Measurements from ENCODE around the gene GAPDH. TPM values are rescaled to one million over a fixed set of nuclear protein-coding genes. Genes with fewer than 3 reads are reported as not detected.
"Not testable (repeated sequence)": the region's sequence is repeated elsewhere in the genome, so short reads cannot be mapped to it uniquely, and the experiment has no call there.

Gene GAPDH
- total and polyA plus RNA-seq, 2 donors (not counting 1 experiment from before 2014, with no cell fraction given), result 6,255 to 8,983 TPM

- H3K9ac ChIP-seq (ENCODE audit: insufficient read depth, low read length); H2AFZ ChIP-seq (ENCODE audit: low read length); H3K27me3 ChIP-seq (ENCODE audit: control insufficient read depth, insufficient read depth, low read length); H4K20me1 ChIP-seq (ENCODE audit: control insufficient read depth, extremely low read depth, insufficient read depth, low read length); H3K9me3 ChIP-seq (ENCODE audit: control insufficient read depth, insufficient read depth, low read depth, low read length): not testable (repeated sequence)
- peak; percentile 76 to 87 for DNase-seq (ENCODE audit: low read depth in 2 of 2)
- Histone ChIP-seq H3K4me3 (replicated peaks in 1 of 4; ENCODE audit: control extremely low read depth in 1 of 4, insufficient read depth in 1 of 4, low read depth in 3 of 4, low read length in 4 of 4) (peak overlapping the region in 1 of 4 experiments; percentile 98), H3K4me2 (ENCODE audit: extremely low read depth, insufficient read depth, low read length) (peak overlapping the region; percentile 37), H3K27ac (ENCODE audit: insufficient read depth, low read length) (peak overlapping the region; percentile 98), H3K36me3 (ENCODE audit: control insufficient read depth, insufficient read depth, low read length) (peaks cover 37% of the 10 kb centered on the region), H3K79me2 (ENCODE audit: control insufficient read depth, insufficient read depth, low read length) (peaks cover 52% of the 10 kb centered on the region), H3K4me1 (ENCODE audit: control insufficient read depth, extremely low read depth, insufficient read depth, low read length) (peaks cover 24% of the 10 kb centered on the region)
- peak; percentile 70 to 77 for TF ChIP-seq CTCF (conservative IDR thresholded peaks at IDR 0.05 in 1 of 2, IDR thresholded peaks at IDR 0.05 in 1 of 2; ENCODE audit: low read depth in 1 of 2, low read length in 2 of 2)
Measured at GRCh38 chr12:6537580-6538419, 3.5 kb downstream of the GAPDH start.

GRCh38 chr12:6538420-6539313, 4.3 kb downstream of the GAPDH start:
- Histone ChIP-seq H3K4me1 (ENCODE audit: control insufficient read depth, extremely low read depth, insufficient read depth, low read length) (peaks cover 19% of the 10 kb centered on the region), H3K36me3 (ENCODE audit: control insufficient read depth, insufficient read depth, low read length) (peaks cover 40% of the 10 kb centered on the region), H2AFZ (ENCODE audit: low read length) (no peak overlapping the region), H3K27ac (ENCODE audit: insufficient read depth, low read length) (peak overlapping the region; percentile 98), H3K9ac (ENCODE audit: insufficient read depth, low read length) (no peak overlapping the region), H3K27me3 (ENCODE audit: control insufficient read depth, insufficient read depth, low read length) (no peaks in the 10 kb centered on the region), H3K4me2 (ENCODE audit: extremely low read depth, insufficient read depth, low read length) (no peak overlapping the region), H4K20me1 (ENCODE audit: control insufficient read depth, extremely low read depth, insufficient read depth, low read length) (no peaks in the 10 kb centered on the region), H3K4me3 (replicated peaks in 1 of 4; ENCODE audit: control extremely low read depth in 1 of 4, insufficient read depth in 1 of 4, low read depth in 3 of 4, low read length in 4 of 4) (no peak overlapping the region), H3K79me2 (ENCODE audit: control insufficient read depth, insufficient read depth, low read length) (peaks cover 52% of the 10 kb centered on the region), H3K9me3 (ENCODE audit: control insufficient read depth, insufficient read depth, low read depth, low read length) (no peaks in the 10 kb centered on the region)
- peak in 1 of 2 donors; percentile 52 for DNase-seq (ENCODE audit: low read depth in 2 of 2)
- no peak for TF ChIP-seq CTCF (conservative IDR thresholded peaks at IDR 0.05 in 1 of 2, IDR thresholded peaks at IDR 0.05 in 1 of 2; ENCODE audit: low read depth in 1 of 2, low read length in 2 of 2)
- no peak for TF ChIP-seq EZH2 (IDR thresholded peaks at IDR 0.05; ENCODE audit: low read length, missing control alignments)

- no peak for TF ChIP-seq CTCF (conservative IDR thresholded peaks at IDR 0.05 in 1 of 2, IDR thresholded peaks at IDR 0.05 in 1 of 2; ENCODE audit: low read depth in 1 of 2, low read length in 2 of 2)
- no peak for TF ChIP-seq EZH2 (IDR thresholded peaks at IDR 0.05; ENCODE audit: low read length, missing control alignments)
- Histone ChIP-seq H3K4me3 (replicated peaks in 1 of 4; ENCODE audit: control extremely low read depth in 1 of 4, insufficient read depth in 1 of 4, low read depth in 3 of 4, low read length in 4 of 4) (no peak overlapping the region), H3K4me1 (ENCODE audit: control insufficient read depth, extremely low read depth, insufficient read depth, low read length) (peaks cover 19% of the 10 kb centered on the region), H2AFZ (ENCODE audit: low read length) (no peak overlapping the region), H3K4me2 (ENCODE audit: extremely low read depth, insufficient read depth, low read length) (no peak overlapping the region), H4K20me1 (ENCODE audit: control insufficient read depth, extremely low read depth, insufficient read depth, low read length) (no peaks in the 10 kb centered on the region), H3K9me3 (ENCODE audit: control insufficient read depth, insufficient read depth, low read depth, low read length) (no peaks in the 10 kb centered on the region), H3K27me3 (ENCODE audit: control insufficient read depth, insufficient read depth, low read length) (no peaks in the 10 kb centered on the region), H3K9ac (ENCODE audit: insufficient read depth, low read length) (no peak overlapping the region), H3K79me2 (ENCODE audit: control insufficient read depth, insufficient read depth, low read length) (peaks cover 52% of the 10 kb centered on the region), H3K36me3 (ENCODE audit: control insufficient read depth, insufficient read depth, low read length) (peaks cover 40% of the 10 kb centered on the region), H3K27ac (ENCODE audit: insufficient read depth, low read length) (peak overlapping the region; percentile 81)
- no peak for DNase-seq (ENCODE audit: low read depth in 2 of 2)
Measured at GRCh38 chr12:6539314-6539682, 5.0 kb downstream of the GAPDH start.

Data from fibroblast of lung (primary cell).